Prostate gland (tissue), 2 donors: ENCODE measurements around the gene PIGU.
"Not testable (repeated sequence)": the region's sequence is repeated elsewhere in the genome, so short reads cannot be mapped to it uniquely, and the experiment has no call there.

Experiments
- POLR2A ChIP-seq: fragments of 450-650 bp; IDR thresholded peaks from one replicate; pipeline ENCODE4 v1.6.1; 2016; ENCODE audit warnings: antibody characterized with exemption, mild to moderate bottlenecking
- TF ChIP-seq, protein P1 (sequence below), 4 experiments: fragments of 200-600 bp in 2 of 4; fragments of 450-650 bp in 2 of 4; sonication (generic) in 2 of 4; IDR thresholded peaks; 1 replicate in 3 of 4; 2 replicates in 1 of 4; pipeline ENCODE4 v1.5.1; 2016 to 2019; ENCODE audit warnings: antibody characterized with exemption in 4 of 4, mild to moderate bottlenecking in 2 of 4, moderate library complexity in 2 of 4

DNA sequence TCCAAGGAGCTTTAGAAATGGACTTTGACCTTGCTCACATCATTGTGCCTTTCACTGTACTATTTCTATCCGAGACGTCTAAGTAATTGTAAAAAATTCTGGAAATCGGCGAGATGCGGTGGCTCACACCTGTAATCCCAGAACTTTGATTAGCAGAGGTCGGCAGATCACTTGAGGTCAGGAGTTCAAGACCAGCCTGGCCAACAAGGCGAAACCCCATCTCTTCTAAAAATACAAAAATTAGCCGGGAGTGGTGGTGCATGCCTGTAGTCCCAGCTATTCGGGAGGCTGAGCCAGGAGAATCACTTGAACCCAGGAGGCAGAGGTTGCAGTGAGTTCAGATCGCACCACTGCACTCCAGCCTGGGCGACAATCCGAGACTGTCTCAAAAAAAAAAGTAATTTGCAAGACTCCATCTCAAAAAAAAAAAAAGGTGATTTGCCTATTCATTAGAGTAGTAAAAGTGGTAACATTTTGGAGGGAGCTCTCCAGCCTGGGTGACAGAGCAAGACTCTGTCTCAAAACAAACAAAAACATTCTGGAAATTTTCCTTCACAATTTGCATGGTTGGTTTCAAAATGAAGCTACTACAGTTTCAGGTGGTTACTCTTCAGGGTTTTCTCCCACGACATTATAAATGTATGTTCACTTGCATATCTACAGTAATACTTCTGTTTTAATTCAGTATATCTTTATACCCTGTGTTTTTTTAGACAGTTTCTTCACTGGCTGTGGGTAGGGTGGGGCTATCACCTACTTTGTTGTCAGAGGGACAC lies 42.5 kb upstream of the PIGU start:
- TF ChIP-seq, protein P1, sequence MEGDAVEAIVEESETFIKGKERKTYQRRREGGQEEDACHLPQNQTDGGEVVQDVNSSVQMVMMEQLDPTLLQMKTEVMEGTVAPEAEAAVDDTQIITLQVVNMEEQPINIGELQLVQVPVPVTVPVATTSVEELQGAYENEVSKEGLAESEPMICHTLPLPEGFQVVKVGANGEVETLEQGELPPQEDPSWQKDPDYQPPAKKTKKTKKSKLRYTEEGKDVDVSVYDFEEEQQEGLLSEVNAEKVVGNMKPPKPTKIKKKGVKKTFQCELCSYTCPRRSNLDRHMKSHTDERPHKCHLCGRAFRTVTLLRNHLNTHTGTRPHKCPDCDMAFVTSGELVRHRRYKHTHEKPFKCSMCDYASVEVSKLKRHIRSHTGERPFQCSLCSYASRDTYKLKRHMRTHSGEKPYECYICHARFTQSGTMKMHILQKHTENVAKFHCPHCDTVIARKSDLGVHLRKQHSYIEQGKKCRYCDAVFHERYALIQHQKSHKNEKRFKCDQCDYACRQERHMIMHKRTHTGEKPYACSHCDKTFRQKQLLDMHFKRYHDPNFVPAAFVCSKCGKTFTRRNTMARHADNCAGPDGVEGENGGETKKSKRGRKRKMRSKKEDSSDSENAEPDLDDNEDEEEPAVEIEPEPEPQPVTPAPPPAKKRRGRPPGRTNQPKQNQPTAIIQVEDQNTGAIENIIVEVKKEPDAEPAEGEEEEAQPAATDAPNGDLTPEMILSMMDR (IDR thresholded peaks at IDR 0.05) = not testable (repeated sequence)
- not testable (repeated sequence) for TF ChIP-seq POLR2A
